ENCODE results near the gene PSD2. TPM values are rescaled to one million over a fixed set of nuclear protein-coding genes. Genes with fewer than 3 reads are reported as not detected.

PSD2 gene
- total and polyA plus RNA-seq, 10 of the 15 experiments (the other 5 are each of a cell fraction or from before 2014, with no cell fraction given) = 0.02 to 0.14 (median 0.03) TPM; not detected in 5

DNA sequence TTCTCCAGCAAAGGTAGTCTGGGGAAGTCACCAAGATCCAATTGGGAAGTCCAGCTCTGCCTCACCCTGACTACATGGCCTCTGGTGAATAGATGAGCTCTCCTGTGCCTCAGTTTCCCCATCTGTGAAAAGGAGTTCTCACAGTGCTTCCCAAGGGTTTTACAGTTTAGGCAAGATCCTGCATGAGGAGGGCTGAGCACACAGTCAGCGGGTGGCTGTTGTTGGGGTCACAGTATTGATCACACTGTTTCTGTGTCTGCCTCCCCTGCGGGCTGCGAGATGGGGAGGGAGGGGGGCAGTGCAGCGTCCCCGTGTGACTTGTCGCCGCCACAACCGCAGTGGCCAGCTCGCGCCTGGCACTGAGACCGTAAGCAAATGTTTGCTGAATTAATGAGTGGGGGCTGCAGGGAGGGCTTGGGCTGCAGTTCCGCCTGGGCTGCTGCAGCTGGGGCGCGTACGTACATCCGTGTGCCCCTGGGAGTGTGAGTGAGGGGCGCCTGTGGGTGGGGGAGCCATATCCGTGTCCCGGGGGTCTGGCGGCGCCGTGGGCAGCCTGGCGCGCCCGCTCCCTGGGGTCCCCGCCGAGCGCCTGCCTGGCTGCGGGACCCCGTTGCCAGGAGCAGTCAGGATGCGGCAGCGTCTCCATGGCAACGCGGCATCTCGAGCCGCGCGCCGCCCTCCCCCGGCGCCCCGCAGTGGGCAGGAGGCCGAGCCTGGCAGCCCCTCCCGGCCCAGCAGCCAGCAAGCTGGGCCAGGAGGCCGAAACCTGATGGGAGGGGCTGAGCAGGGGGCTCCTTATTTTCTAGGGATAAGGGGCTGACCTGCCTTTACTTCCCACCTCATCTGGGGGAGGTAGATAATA lies 31.4 kb upstream of the PSD2 start (continued):
- TF ChIP-seq SKIL (IDR thresholded peaks at IDR 0.05; ENCODE audit: low read depth, poor library complexity, severe bottlenecking) (no peak), PKNOX1 (IDR thresholded peaks at IDR 0.05) (no peak), IRF5 (IDR thresholded peaks at IDR 0.05; ENCODE audit: borderline replicate concordance) (no peak), TARDBP (IDR thresholded peaks at IDR 0.05; ENCODE audit: borderline replicate concordance) (no peak), FOXK2 (IDR thresholded peaks at IDR 0.05) (no peak), EZH2 (IDR thresholded peaks at IDR 0.05; ENCODE audit: borderline replicate concordance, control insufficient read depth, low read depth, low read length) (no peak), ESRRA (IDR thresholded peaks at IDR 0.05; ENCODE audit: low read length) (no peak), NR2F1 (conservative IDR thresholded peaks at IDR 0.05) (no peak), SREBF1 (IDR thresholded peaks at IDR 0.05; ENCODE audit: low read length) (no peak), IKZF1 (conservative IDR thresholded peaks at IDR 0.05) (peak; percentile 37; the same call in 1 of the 2 replicates), ZNF274 (IDR thresholded peaks at IDR 0.05; ENCODE audit: insufficient read depth, insufficient read length) (no peak), CHD4 (IDR thresholded peaks at IDR 0.05) (no peak), SUPT20H (IDR thresholded peaks at IDR 0.05; ENCODE audit: borderline replicate concordance, control insufficient read depth, low read depth, low read length) (no peak), EED (IDR thresholded peaks at IDR 0.05; ENCODE audit: low read depth) (no peak), ATF7 (IDR thresholded peaks at IDR 0.05; ENCODE audit: low read depth) (no peak), NFYB (IDR thresholded peaks at IDR 0.05; ENCODE audit: insufficient read depth, low read depth, low read length) (no peak), DPF2 (IDR thresholded peaks at IDR 0.05) (peak; percentile 40; the same call in 1 of the 2 replicates)
- TF ChIP-seq, protein P1, sequence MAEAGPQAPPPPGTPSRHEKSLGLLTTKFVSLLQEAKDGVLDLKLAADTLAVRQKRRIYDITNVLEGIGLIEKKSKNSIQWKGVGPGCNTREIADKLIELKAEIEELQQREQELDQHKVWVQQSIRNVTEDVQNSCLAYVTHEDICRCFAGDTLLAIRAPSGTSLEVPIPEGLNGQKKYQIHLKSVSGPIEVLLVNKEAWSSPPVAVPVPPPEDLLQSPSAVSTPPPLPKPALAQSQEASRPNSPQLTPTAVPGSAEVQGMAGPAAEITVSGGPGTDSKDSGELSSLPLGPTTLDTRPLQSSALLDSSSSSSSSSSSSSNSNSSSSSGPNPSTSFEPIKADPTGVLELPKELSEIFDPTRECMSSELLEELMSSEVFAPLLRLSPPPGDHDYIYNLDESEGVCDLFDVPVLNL (IDR thresholded peaks at IDR 0.05; ENCODE audit: low read depth, low read length) = no peak
- TF ChIP-seq, protein P2, sequence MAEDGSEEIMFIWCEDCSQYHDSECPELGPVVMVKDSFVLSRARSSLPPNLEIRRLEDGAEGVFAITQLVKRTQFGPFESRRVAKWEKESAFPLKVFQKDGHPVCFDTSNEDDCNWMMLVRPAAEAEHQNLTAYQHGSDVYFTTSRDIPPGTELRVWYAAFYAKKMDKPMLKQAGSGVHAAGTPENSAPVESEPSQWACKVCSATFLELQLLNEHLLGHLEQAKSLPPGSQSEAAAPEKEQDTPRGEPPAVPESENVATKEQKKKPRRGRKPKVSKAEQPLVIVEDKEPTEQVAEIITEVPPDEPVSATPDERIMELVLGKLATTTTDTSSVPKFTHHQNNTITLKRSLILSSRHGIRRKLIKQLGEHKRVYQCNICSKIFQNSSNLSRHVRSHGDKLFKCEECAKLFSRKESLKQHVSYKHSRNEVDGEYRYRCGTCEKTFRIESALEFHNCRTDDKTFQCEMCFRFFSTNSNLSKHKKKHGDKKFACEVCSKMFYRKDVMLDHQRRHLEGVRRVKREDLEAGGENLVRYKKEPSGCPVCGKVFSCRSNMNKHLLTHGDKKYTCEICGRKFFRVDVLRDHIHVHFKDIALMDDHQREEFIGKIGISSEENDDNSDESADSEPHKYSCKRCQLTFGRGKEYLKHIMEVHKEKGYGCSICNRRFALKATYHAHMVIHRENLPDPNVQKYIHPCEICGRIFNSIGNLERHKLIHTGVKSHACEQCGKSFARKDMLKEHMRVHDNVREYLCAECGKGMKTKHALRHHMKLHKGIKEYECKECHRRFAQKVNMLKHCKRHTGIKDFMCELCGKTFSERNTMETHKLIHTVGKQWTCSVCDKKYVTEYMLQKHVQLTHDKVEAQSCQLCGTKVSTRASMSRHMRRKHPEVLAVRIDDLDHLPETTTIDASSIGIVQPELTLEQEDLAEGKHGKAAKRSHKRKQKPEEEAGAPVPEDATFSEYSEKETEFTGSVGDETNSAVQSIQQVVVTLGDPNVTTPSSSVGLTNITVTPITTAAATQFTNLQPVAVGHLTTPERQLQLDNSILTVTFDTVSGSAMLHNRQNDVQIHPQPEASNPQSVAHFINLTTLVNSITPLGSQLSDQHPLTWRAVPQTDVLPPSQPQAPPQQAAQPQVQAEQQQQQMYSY (CRISPR knock-in tag; IDR thresholded peaks at IDR 0.05) = no peak

Data from GM12878 (cell line).